NOMO-1 (cell line): Measurements from ENCODE around the gene SDC4.

ENCODE experiments used
- DNase-seq, 2 experiments: peaks; one replicate each; lab custom pipeline; 2025; ENCODE audit not compliant: unreplicated experiment in 2 of 2; lab: John Stamatoyannopoulos, UW

The SDC4 gene

GRCh38 chr20:45322952-45323383 is 25.3 kb downstream of the SDC4 start:
- DNase-seq: peak; percentile 76 to 93

- DNase-seq: peak; percentile 79 to 95
Measured at GRCh38 chr20:45320948-45321595, 27.2 kb downstream of the SDC4 start.

- DNase-seq: peak in 1 of 2 experiments; percentile 39
Measured at GRCh38 chr20:45318948-45319347, 29.3 kb downstream of the SDC4 start.

GRCh38 chr20:45318386-45318939 is 29.8 kb downstream of the SDC4 start:
- DNase-seq: no peak

GRCh38 chr20:45317826-45318225 is 30.4 kb downstream of the SDC4 start:
- DNase-seq: no peak

- no peak for DNase-seq
Measured at GRCh38 chr20:45316150-45317080, 31.8 kb downstream of the SDC4 start.

GRCh38 chr20:45315672-45316071 is 32.6 kb downstream of the SDC4 start:
- DNase-seq: no peak

GRCh38 chr20:45313943-45314342 is 34.3 kb downstream of the SDC4 start:
- no peak for DNase-seq

GRCh38 chr20:45313065-45313695 is 35.0 kb downstream of the SDC4 start:
- DNase-seq: no peak

GRCh38 chr20:45312241-45312640 is 36.0 kb downstream of the SDC4 start:
- no peak for DNase-seq

- peak; percentile 41 to 69 for DNase-seq
Measured at GRCh38 chr20:45311589-45312211, 36.5 kb downstream of the SDC4 start.

- DNase-seq: no peak
Measured at GRCh38 chr20:45309075-45309474, 39.1 kb downstream of the SDC4 start.

- DNase-seq: no peak
Measured at GRCh38 chr20:45308117-45308778, 40.0 kb downstream of the SDC4 start, which contains the start of gene MATN4. MATN4 (minus strand) TSS chr20:45308299; CDS start chr20:45305582, 2,717 bp downstream.

GRCh38 chr20:45307076-45307640 is 41.1 kb downstream of the SDC4 start:
- no peak for DNase-seq

- DNase-seq: no peak
Measured at GRCh38 chr20:45306431-45306982, 41.7 kb downstream of the SDC4 start, which contains the start of gene RBPJL. RBPJL (plus strand) TSS chr20:45306840; CDS start chr20:45306923, 83 bp downstream.

GRCh38 chr20:45305262-45305661 is 43.0 kb downstream of the SDC4 start:
- DNase-seq: no peak

GRCh38 chr20:45304464-45304999 is 43.7 kb downstream of the SDC4 start:
- no peak for DNase-seq

GRCh38 chr20:45303586-45304463 is 44.4 kb downstream of the SDC4 start:
- DNase-seq: no peak
